GM06990 (cell line): Measurements from ENCODE around the gene PRDM2.
A peak's percentile ranks its signal among the peaks of the same experiment; 100 is the strongest.

Experiments
- DNase-seq: peaks from one replicate; pipeline ENCODE4 v3.0.0-alpha.2; 2011; ENCODE audit not compliant: insufficient read length; ENCODE audit errors: extremely low read depth
- H3K27me3 ChIP-seq: replicated peaks from 2 replicates; pipeline ENCODE4 v1.6.0; 2011; ENCODE audit warnings: low read length; ENCODE audit not compliant: control insufficient read depth, insufficient read depth
- H3K36me3 ChIP-seq: 2 replicates; pipeline ENCODE4 v1.5.1; 2011; ENCODE audit warnings: low read length; ENCODE audit not compliant: control insufficient read depth, insufficient read depth
- H3K4me3 ChIP-seq: replicated peaks from 2 replicates; pipeline ENCODE4 v1.5.1; 2011; ENCODE audit warnings: low read depth, mild to moderate bottlenecking, control low read depth, low read length
- TF ChIP-seq, protein P1 (sequence below): IDR thresholded peaks from 2 replicates; pipeline ENCODE4 v1.5.1; 2011; ENCODE audit warnings: low read length, control low read depth, mild to moderate bottlenecking, inconsistent platforms; ENCODE audit not compliant: insufficient read depth, poor library complexity, severe bottlenecking

Gene PRDM2

DNA sequence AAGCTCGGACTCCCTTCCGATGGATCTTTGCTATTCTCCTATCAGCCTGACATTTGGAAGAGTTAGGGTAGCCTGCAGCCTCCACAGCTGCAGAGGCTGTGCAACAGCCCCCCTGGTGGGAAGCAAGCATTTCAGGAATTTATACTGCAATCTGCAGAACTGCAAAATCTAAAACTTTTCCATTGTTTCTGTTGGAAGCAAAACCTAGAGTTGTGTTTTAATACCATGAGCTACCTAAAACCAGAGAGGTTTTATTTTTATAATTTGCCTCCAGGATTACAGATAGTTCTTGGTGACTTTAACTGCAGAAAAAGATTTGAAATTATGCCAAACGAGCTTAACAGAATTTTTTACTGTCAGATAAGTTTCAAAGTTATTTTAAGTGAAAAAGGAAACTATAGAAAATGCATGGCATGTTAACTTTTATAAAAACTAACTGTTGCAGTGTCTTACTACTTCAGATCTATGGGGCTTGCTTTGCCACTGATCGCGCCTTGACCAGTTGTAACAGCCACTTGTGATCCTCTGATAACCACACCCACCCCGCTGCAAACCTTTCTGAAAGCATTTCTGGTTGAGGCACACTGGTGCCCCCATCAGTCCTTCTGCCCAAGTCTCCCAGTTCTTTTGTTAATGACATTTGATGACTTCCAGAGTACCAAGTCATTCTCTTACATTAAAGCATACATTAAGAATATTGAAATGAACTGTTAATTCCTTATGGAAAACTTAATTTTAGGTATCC is 64.8 kb downstream of the PRDM2 start:
- no peaks in the 10 kb centered on the region for H3K27me3 ChIP-seq
- peaks cover 12% of the 10 kb centered on the region for H3K36me3 ChIP-seq
- no peak for DNase-seq
- no peak overlapping the region for H3K4me3 ChIP-seq
- TF ChIP-seq, protein P1, sequence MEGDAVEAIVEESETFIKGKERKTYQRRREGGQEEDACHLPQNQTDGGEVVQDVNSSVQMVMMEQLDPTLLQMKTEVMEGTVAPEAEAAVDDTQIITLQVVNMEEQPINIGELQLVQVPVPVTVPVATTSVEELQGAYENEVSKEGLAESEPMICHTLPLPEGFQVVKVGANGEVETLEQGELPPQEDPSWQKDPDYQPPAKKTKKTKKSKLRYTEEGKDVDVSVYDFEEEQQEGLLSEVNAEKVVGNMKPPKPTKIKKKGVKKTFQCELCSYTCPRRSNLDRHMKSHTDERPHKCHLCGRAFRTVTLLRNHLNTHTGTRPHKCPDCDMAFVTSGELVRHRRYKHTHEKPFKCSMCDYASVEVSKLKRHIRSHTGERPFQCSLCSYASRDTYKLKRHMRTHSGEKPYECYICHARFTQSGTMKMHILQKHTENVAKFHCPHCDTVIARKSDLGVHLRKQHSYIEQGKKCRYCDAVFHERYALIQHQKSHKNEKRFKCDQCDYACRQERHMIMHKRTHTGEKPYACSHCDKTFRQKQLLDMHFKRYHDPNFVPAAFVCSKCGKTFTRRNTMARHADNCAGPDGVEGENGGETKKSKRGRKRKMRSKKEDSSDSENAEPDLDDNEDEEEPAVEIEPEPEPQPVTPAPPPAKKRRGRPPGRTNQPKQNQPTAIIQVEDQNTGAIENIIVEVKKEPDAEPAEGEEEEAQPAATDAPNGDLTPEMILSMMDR = peak; percentile 35

DNA sequence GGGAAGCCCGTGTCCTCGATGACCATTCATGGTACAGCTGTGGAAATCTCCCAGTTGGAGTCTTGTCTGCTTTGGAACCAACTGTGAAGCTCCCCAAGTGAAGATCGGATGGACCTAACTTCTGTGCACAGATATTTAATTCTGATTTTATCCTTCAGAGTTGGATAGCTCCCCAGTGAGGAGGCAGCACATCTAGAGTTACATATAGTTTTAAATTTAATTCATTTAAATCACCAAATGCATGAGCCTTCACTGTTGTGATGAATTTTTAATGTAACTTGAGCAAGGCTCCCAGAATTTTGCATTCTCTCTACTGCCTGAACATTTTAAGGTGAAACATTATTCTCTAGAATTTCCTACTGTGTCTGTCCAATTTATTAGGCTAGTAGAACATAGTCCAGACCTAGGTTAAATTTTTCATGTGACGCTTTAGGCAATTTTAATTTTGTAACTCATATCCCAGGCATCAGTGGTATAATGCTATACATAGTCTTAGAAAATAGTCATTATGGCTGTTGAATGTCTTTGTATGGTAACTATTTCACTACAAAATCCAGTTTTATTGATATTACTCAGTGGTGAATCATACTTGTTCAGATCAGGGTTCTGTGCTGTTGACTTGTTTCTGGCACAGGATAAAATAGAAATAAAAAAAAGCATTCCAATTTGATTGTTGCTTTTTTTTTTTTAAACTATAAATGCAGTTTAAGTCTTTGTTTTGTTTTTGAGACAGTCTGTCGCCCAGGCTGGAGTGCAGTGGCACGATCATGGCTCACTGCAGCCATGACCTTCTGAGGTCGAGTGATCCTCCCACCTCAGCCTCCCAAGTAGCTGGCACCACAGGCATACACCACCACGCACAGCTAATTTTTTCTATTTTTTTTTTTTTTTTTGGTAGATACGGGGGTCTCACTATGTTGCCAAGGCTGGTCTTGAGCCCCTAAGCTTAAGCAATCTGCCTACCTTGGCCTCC is 66.9 kb downstream of the PRDM2 start:
- TF ChIP-seq, protein P1 = no peak
- Histone ChIP-seq H3K4me3 (no peak overlapping the region), H3K27me3 (no peaks in the 10 kb centered on the region), H3K36me3 (peaks cover 14% of the 10 kb centered on the region)
- DNase-seq = no peak

DNA sequence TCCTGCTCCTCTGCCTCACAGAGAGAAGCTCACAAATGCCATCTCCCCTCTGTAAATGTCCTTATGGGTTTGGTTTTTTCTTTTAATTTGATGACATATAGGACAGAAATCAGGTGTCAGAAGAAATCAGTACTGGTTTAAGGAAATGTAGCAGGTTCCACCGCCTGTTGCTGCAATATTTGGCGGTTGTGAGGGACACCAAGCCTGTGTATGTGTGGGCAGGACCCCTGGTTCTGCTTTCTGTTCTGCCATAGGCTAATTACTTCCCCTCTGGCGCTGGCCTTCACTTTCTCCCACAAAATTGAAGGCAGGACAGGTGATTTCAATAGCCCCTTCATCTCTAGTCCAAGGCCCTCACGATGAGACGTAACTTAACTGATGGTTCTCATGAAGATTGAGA is 69.2 kb downstream of the PRDM2 start:
- TF ChIP-seq, protein P1 = no peak
- Histone ChIP-seq H3K27me3 (no peaks in the 10 kb centered on the region), H3K36me3 (peaks cover 9% of the 10 kb centered on the region), H3K4me3 (no peak overlapping the region)
- DNase-seq = no peak

DNA sequence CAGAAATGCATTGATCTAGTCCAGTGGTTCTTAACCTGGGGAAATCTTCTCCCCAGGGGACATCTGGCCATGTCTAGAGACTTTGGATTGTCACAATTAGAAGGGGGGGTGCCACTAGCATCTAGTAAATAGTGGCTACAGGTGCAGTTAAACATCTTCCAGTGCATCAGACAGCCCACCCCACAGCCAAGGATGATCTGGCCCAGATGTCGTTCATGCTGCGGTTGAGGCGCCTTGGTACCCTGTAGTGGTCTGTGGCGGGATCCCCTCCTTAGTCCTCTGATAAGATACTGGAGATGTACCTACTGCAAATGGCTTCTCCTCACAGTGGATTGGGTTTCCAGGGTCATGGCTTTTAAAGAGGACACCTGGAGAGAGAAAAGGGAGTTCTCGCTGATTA is 69.8 kb downstream of the PRDM2 start:
- H3K27me3 ChIP-seq = no peaks in the 10 kb centered on the region
- TF ChIP-seq, protein P1 = no peak
- no peak overlapping the region for H3K4me3 ChIP-seq
- peaks cover 9% of the 10 kb centered on the region for H3K36me3 ChIP-seq
- DNase-seq = no peak

DNA sequence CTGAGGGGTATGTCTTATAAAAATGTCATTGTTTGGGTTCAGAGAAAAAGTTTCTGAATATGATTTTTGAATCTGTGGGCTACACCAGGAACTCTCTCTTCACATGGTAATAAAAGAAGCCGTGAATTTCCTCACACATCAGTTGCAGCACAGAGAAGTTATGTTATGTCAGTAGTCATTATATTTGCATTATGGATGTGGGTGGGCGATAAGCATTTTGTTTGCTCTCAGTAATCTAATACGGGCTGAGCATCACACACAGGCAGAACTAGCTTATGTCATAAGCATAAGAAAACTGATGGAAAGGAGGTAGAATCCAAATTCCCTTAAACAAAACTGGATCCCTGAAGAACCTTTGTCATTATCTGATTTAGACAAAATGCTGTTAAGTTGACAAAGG is 70.8 kb downstream of the PRDM2 start:
- no peaks in the 10 kb centered on the region for H3K27me3 ChIP-seq
- DNase-seq = no peak
- H3K36me3 ChIP-seq = peaks cover 13% of the 10 kb centered on the region
- H3K4me3 ChIP-seq = no peak overlapping the region
- TF ChIP-seq, protein P1 = no peak
